ENCODE data around the gene FAM240A.

Gene FAM240A

GRCh38 chr3:46624533-46624932 is 12.2 kb downstream of the FAM240A start (continued):
- TF ChIP-seq, protein P1, sequence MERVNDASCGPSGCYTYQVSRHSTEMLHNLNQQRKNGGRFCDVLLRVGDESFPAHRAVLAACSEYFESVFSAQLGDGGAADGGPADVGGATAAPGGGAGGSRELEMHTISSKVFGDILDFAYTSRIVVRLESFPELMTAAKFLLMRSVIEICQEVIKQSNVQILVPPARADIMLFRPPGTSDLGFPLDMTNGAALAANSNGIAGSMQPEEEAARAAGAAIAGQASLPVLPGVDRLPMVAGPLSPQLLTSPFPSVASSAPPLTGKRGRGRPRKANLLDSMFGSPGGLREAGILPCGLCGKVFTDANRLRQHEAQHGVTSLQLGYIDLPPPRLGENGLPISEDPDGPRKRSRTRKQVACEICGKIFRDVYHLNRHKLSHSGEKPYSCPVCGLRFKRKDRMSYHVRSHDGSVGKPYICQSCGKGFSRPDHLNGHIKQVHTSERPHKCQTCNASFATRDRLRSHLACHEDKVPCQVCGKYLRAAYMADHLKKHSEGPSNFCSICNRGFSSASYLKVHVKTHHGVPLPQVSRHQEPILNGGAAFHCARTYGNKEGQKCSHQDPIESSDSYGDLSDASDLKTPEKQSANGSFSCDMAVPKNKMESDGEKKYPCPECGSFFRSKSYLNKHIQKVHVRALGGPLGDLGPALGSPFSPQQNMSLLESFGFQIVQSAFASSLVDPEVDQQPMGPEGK (CRISPR knock-in tag; IDR thresholded peaks at IDR 0.05; ENCODE audit: borderline replicate concordance), result no peak
- TF ChIP-seq TCF4 (CRISPR knock-in tag; IDR thresholded peaks at IDR 0.05; ENCODE audit: borderline replicate concordance), result no peak
- no peak for TF ChIP-seq ISL1 (CRISPR knock-in tag; IDR thresholded peaks at IDR 0.05)

GRCh38 chr3:46624975-46625490 is 12.7 kb downstream of the FAM240A start:
- no peak for TF ChIP-seq PPARA (CRISPR knock-in tag; IDR thresholded peaks at IDR 0.05; ENCODE audit: borderline replicate concordance)
- TF ChIP-seq TOX (CRISPR knock-in tag; IDR thresholded peaks at IDR 0.05; ENCODE audit: borderline replicate concordance), result no peak
- TF ChIP-seq, protein P1 (CRISPR knock-in tag; IDR thresholded peaks at IDR 0.05; ENCODE audit: borderline replicate concordance), result no peak
- no peak for TF ChIP-seq ZNF565 (CRISPR knock-in tag; conservative IDR thresholded peaks at IDR 0.05; ENCODE audit: low read depth)
- no peak for TF ChIP-seq SNAI2 (CRISPR knock-in tag; IDR thresholded peaks at IDR 0.05)
- TF ChIP-seq OSR1 (CRISPR knock-in tag; IDR thresholded peaks at IDR 0.05), result no peak
- no peak for ATAC-seq

DNA sequence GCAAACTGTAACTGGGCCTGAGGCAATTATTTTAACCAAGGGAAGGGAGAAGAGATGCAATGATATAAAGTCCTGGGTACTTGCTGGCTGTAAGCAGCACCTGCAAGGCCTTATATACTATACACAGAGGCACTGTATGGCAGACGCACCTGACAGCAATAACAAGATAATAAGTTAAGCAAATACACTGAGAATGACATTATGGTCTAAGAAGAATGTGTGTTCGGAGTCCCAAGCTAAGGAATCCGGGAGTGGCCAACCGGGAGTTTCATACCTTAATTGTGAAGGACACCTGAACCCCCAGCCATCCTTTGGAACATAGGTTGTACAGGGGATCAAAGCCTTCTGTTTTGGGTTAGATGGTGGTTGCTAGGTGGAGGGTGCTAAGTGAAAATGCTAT is 13.7 kb downstream of the FAM240A start:
- no peak for TF ChIP-seq OSR1 (CRISPR knock-in tag; IDR thresholded peaks at IDR 0.05)
- no peak for TF ChIP-seq PPARA (CRISPR knock-in tag; IDR thresholded peaks at IDR 0.05; ENCODE audit: borderline replicate concordance)
- no peak for TF ChIP-seq BACH2 (CRISPR knock-in tag; IDR thresholded peaks at IDR 0.05; ENCODE audit: borderline replicate concordance)
- no peak for TF ChIP-seq ISL1 (CRISPR knock-in tag; IDR thresholded peaks at IDR 0.05)
- no peak for TF ChIP-seq ZFP30 (CRISPR knock-in tag; IDR thresholded peaks at IDR 0.05)
- no peak for TF ChIP-seq POU6F1 (CRISPR knock-in tag; IDR thresholded peaks at IDR 0.05; ENCODE audit: borderline replicate concordance, low read depth)
- TF ChIP-seq, protein P2, sequence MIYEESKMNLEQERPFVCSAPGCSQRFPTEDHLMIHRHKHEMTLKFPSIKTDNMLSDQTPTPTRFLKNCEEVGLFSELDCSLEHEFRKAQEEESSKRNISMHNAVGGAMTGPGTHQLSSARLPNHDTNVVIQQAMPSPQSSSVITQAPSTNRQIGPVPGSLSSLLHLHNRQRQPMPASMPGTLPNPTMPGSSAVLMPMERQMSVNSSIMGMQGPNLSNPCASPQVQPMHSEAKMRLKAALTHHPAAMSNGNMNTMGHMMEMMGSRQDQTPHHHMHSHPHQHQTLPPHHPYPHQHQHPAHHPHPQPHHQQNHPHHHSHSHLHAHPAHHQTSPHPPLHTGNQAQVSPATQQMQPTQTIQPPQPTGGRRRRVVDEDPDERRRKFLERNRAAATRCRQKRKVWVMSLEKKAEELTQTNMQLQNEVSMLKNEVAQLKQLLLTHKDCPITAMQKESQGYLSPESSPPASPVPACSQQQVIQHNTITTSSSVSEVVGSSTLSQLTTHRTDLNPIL (CRISPR knock-in tag; IDR thresholded peaks at IDR 0.05; ENCODE audit: low read depth), result no peak
- no peak for TF ChIP-seq ZNF70 (CRISPR knock-in tag; IDR thresholded peaks at IDR 0.05)
- TF ChIP-seq, protein P3, sequence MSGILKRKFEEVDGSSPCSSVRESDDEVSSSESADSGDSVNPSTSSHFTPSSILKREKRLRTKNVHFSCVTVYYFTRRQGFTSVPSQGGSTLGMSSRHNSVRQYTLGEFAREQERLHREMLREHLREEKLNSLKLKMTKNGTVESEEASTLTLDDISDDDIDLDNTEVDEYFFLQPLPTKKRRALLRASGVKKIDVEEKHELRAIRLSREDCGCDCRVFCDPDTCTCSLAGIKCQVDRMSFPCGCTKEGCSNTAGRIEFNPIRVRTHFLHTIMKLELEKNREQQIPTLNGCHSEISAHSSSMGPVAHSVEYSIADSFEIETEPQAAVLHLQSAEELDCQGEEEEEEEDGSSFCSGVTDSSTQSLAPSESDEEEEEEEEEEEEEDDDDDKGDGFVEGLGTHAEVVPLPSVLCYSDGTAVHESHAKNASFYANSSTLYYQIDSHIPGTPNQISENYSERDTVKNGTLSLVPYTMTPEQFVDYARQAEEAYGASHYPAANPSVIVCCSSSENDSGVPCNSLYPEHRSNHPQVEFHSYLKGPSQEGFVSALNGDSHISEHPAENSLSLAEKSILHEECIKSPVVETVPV (CRISPR knock-in tag; IDR thresholded peaks at IDR 0.05), result no peak
- no peak for TF ChIP-seq ZC3H10 (CRISPR knock-in tag; IDR thresholded peaks at IDR 0.05)
- ATAC-seq, result no peak

DNA sequence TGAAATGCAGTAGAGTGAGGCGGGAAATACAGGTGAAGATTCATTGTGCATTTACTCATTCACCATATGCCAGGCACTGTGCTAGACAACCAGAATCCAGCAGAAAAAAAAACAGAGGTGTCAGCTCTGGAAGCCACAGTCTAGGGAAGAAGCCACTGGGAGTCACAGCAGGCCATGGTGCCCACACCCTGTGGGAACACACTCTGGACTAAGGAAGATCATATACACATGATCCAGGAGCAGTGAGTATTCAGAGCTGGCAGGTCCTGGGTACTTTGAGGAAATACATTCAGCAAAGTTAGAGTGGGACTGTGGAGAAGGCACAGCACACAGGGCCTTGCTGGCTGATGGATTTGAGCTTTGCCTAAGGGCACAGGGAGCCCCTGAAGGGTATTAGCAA is 14.8 kb downstream of the FAM240A start:
- TF ChIP-seq RARB (CRISPR knock-in tag; IDR thresholded peaks at IDR 0.05), result no peak
- TF ChIP-seq GLIS3 (CRISPR knock-in tag; IDR thresholded peaks at IDR 0.05), result no peak
- TF ChIP-seq BACH2 (CRISPR knock-in tag; IDR thresholded peaks at IDR 0.05; ENCODE audit: borderline replicate concordance), result no peak
- TF ChIP-seq ZFP3 (CRISPR knock-in tag; IDR thresholded peaks at IDR 0.05), result no peak
- TF ChIP-seq TCF4 (CRISPR knock-in tag; IDR thresholded peaks at IDR 0.05; ENCODE audit: borderline replicate concordance), result no peak
- no peak for TF ChIP-seq ARNTL (CRISPR knock-in tag; IDR thresholded peaks at IDR 0.05; ENCODE audit: borderline replicate concordance, low read depth)
- TF ChIP-seq OSR1 (CRISPR knock-in tag; IDR thresholded peaks at IDR 0.05), result no peak
- no peak for TF ChIP-seq TOX (CRISPR knock-in tag; IDR thresholded peaks at IDR 0.05; ENCODE audit: borderline replicate concordance)
- TF ChIP-seq ZNF70 (CRISPR knock-in tag; IDR thresholded peaks at IDR 0.05), result no peak
- no peak for TF ChIP-seq ZC3H10 (CRISPR knock-in tag; IDR thresholded peaks at IDR 0.05)
- TF ChIP-seq PPARA (CRISPR knock-in tag; IDR thresholded peaks at IDR 0.05; ENCODE audit: borderline replicate concordance), result no peak
- TF ChIP-seq ZFP30 (CRISPR knock-in tag; IDR thresholded peaks at IDR 0.05), result no peak
- TF ChIP-seq, protein P3 (CRISPR knock-in tag; IDR thresholded peaks at IDR 0.05), result no peak
- TF ChIP-seq, protein P1 (CRISPR knock-in tag; IDR thresholded peaks at IDR 0.05; ENCODE audit: borderline replicate concordance), result no peak
- TF ChIP-seq ZNF565 (CRISPR knock-in tag; conservative IDR thresholded peaks at IDR 0.05; ENCODE audit: low read depth), result no peak
- TF ChIP-seq, protein P2 (CRISPR knock-in tag; IDR thresholded peaks at IDR 0.05; ENCODE audit: low read depth), result no peak
- TF ChIP-seq SNAI2 (CRISPR knock-in tag; IDR thresholded peaks at IDR 0.05), result no peak
- TF ChIP-seq CSDC2 (CRISPR knock-in tag; IDR thresholded peaks at IDR 0.05), result no peak
- TF ChIP-seq ZNF8 (CRISPR knock-in tag; IDR thresholded peaks at IDR 0.05), result no peak
- TF ChIP-seq ISL1 (CRISPR knock-in tag; IDR thresholded peaks at IDR 0.05), result no peak
- no peak for ATAC-seq
